GM23248 (cell line): ENCODE results near the gene MYO1E. TPM values are rescaled to one million over a fixed set of nuclear protein-coding genes. Genes with fewer than 3 reads are reported as not detected.

Source experiments
- DNase-seq: peaks from one replicate; pipeline ENCODE4 v3.0.0-alpha.2; 2015
- H2AFZ ChIP-seq: fragments of 200-600 bp; sonication (generic); 2 replicates; pipeline ENCODE4 v1.6.1; 2016; ENCODE audit warnings: antibody characterized with exemption
- H3F3A ChIP-seq: fragments of 200-600 bp; sonication (generic); 2 replicates; pipeline ENCODE4 v1.6.1; 2016; ENCODE audit warnings: mild to moderate bottlenecking, antibody characterized with exemption, mixed run types; ENCODE audit not compliant: insufficient read depth
- H3K27ac ChIP-seq: fragments of 200-600 bp; sonication (generic); 2 replicates; pipeline ENCODE4 v1.5.1; 2016; ENCODE audit warnings: mild to moderate bottlenecking
- H3K27me3 ChIP-seq: fragments of 200-600 bp; sonication (generic); replicated peaks from 2 replicates; pipeline ENCODE4 v1.6.1; 2016; ENCODE audit warnings: mild to moderate bottlenecking; ENCODE audit not compliant: insufficient read depth
- H3K36me3 ChIP-seq: fragments of 200-600 bp; sonication (generic); 2 replicates; pipeline ENCODE4 v1.6.1; 2016; ENCODE audit warnings: low read depth, mild to moderate bottlenecking
- H3K4me1 ChIP-seq: fragments of 200-600 bp; sonication (generic); 2 replicates; pipeline ENCODE4 v1.6.1; 2016; ENCODE audit warnings: mild to moderate bottlenecking; ENCODE audit not compliant: insufficient read depth
- H3K4me2 ChIP-seq: fragments of 200-600 bp; sonication (generic); one replicate; pipeline ENCODE4 v1.6.1; 2016; ENCODE audit warnings: mild to moderate bottlenecking; ENCODE audit not compliant: unreplicated experiment
- H3K4me3 ChIP-seq: fragments of 200-600 bp; sonication (generic); 2 replicates; pipeline ENCODE4 v1.5.1; 2016; ENCODE audit warnings: mild to moderate bottlenecking
- H3K79me2 ChIP-seq: fragments of 200-600 bp; sonication (generic); 2 replicates; pipeline ENCODE4 v1.6.1; 2016; ENCODE audit warnings: mild to moderate bottlenecking; ENCODE audit not compliant: insufficient read depth
- H3K9ac ChIP-seq: fragments of 200-600 bp; sonication (generic); 2 replicates; pipeline ENCODE4 v1.6.1; 2016; ENCODE audit warnings: mild to moderate bottlenecking
- H3K9me2 ChIP-seq: fragments of 200-600 bp; sonication (generic); 2 replicates; pipeline ENCODE4 v1.6.1; 2016; ENCODE audit warnings: mixed run types, mild to moderate bottlenecking, moderate library complexity; ENCODE audit not compliant: insufficient read depth
- H3K9me3 ChIP-seq: fragments of 200-600 bp; sonication (generic); one replicate; pipeline ENCODE4 v1.6.1; 2017; ENCODE audit warnings: low read depth
- H4K20me1 ChIP-seq: fragments of 200-600 bp; sonication (generic); 2 replicates; pipeline ENCODE4 v1.6.0; 2016; ENCODE audit not compliant: insufficient read depth
- EZH2 ChIP-seq: fragments of 200-600 bp; sonication (generic); IDR thresholded peaks from 2 replicates; pipeline ENCODE4 v1.6.1; 2018; ENCODE audit warnings: antibody characterized with exemption, mild to moderate bottlenecking; ENCODE audit not compliant: insufficient read depth, poor library complexity, severe bottlenecking
- EZH2phosphoT487 ChIP-seq: fragments of 200-600 bp; sonication (generic); IDR thresholded peaks from 2 replicates; pipeline ENCODE4 v1.6.1; 2018; ENCODE audit warnings: antibody characterized with exemption, moderate library complexity, mild to moderate bottlenecking, low read depth; ENCODE audit not compliant: insufficient read depth
- WGBS, 2 experiments: methylation state at CpG; one replicate each; pipeline ENCODE4 v1.1.6; 2015 to 2017; ENCODE audit warnings: low lambda C conversion rate in 2 of 2, low coverage in 1 of 2; ENCODE audit errors: missing lambda C conversion rate in 2 of 2; 5-methylcytosine and 5-hydroxymethylcytosine counted together
- in situ Hi-C: fragments of 300-500 bp; cut with MboI; formaldehyde crosslinking; loops from 2 replicates; pipeline ENCODE4 v1.15.0; 2020
- polyA plus RNA-seq: library from polyadenylated mRNA; unstranded; fragments of >200 nt; fragmentation: Nextera tagmentation; extraction: Ambion mirVana; gene quantifications from 2 replicates; pipeline ENCODE4 v1.2.1, GENCODE V29; 2016
- total RNA-seq: library from RNA; depleted of rRNA; stranded (reverse); fragments of >200 nt; shearing (Covaris generic); gene quantifications from 2 replicates; pipeline ENCODE4 v1.2.3, GENCODE V29; 2014

Gene MYO1E
- total and polyA plus RNA-seq, 2 experiments from 2014 or later: 155 to 190 TPM

GRCh38 chr15:59322056-59322759, 50.5 kb downstream of the MYO1E start:
- peaks cover 9% of the 10 kb centered on the region; the same call in 1 of the 2 replicates for H3F3A ChIP-seq
- H3K36me3 ChIP-seq: 0 out of 2 replicates have a peak, but pooled peaks cover 6% of the 10 kb centered on the region
- H4K20me1 ChIP-seq: no peaks in the 10 kb centered on the region; the same call in 1 of the 2 replicates
- no peaks in the 10 kb centered on the region for H3K9me3 ChIP-seq
- TF ChIP-seq EZH2: no peak
- no peak for TF ChIP-seq EZH2phosphoT487
- no peak for DNase-seq
- H3K27me3 ChIP-seq: no peaks in the 10 kb centered on the region
- H3K4me3 ChIP-seq: no peak overlapping the region
- no peak overlapping the region for H2AFZ ChIP-seq
- WGBS, 2 experiments: 94 to 96% methylated on average over 2 of the region's 2 CpGs
- peaks cover 100% of the 10 kb centered on the region for H3K79me2 ChIP-seq
- no peak overlapping the region for H3K27ac ChIP-seq
- no peak overlapping the region for H3K4me2 ChIP-seq
- no peaks in the 10 kb centered on the region for H3K9me2 ChIP-seq
- in situ Hi-C loops: no loop called here
- H3K9ac ChIP-seq: no peak overlapping the region
- peaks cover 4% of the 10 kb centered on the region; the same call in 1 of the 2 replicates for H3K4me1 ChIP-seq

- no peak overlapping the region for H2AFZ ChIP-seq
- H3K9ac ChIP-seq: no peak overlapping the region
- peaks cover 100% of the 10 kb centered on the region for H3K79me2 ChIP-seq
- no peak overlapping the region for H3K4me3 ChIP-seq
- no peak for DNase-seq
- peaks cover 14% of the 10 kb centered on the region for H3K4me1 ChIP-seq
- TF ChIP-seq EZH2phosphoT487 (no peak), EZH2 (no peak)
- 79 to 86% methylated on average over 4 of the region's 4 CpGs for WGBS, 2 experiments
- H3K27me3 ChIP-seq: no peaks in the 10 kb centered on the region
- peaks cover 15% of the 10 kb centered on the region for H3F3A ChIP-seq
- H4K20me1 ChIP-seq: no peaks in the 10 kb centered on the region; the same call in 1 of the 2 replicates
- no peaks in the 10 kb centered on the region for H3K9me3 ChIP-seq
- H3K9me2 ChIP-seq: no peaks in the 10 kb centered on the region
- no peak overlapping the region for H3K27ac ChIP-seq
- no peak overlapping the region for H3K4me2 ChIP-seq
- 0 out of 2 replicates have a peak, but pooled peaks cover 6% of the 10 kb centered on the region for H3K36me3 ChIP-seq
- in situ Hi-C loops: no loop called here
Observed at GRCh38 chr15:59321000-59321689, 51.5 kb downstream of the MYO1E start.

GRCh38 chr15:59317211-59317610, 55.5 kb downstream of the MYO1E start:
- Histone ChIP-seq H3K9ac (no peak overlapping the region), H3F3A (peaks cover 42% of the 10 kb centered on the region), H3K27me3 (no peaks in the 10 kb centered on the region), H3K4me2 (no peak overlapping the region), H4K20me1 (no peaks in the 10 kb centered on the region; the same call in 1 of the 2 replicates), H3K4me1 (peaks cover 47% of the 10 kb centered on the region), H3K9me2 (no peaks in the 10 kb centered on the region), H3K36me3 (no peaks in the 10 kb centered on the region), H3K4me3 (no peak overlapping the region), H3K27ac (no peak overlapping the region), H2AFZ (no peak overlapping the region), H3K79me2 (peaks cover 98% of the 10 kb centered on the region), H3K9me3 (no peaks in the 10 kb centered on the region)
- in situ Hi-C loops: no loop called here
- no peak for DNase-seq
- WGBS, 2 experiments: 90 to 97% methylated on average over 1 of the region's 1 CpG
- no peak for TF ChIP-seq EZH2phosphoT487
- no peak for TF ChIP-seq EZH2

- WGBS, 2 experiments: 1% methylated on average over 6 of the region's 6 CpGs
- Histone ChIP-seq H3K27me3 (no peaks in the 10 kb centered on the region), H3K4me3 (peak overlapping the region; percentile 2), H3K4me2 (peak overlapping the region; percentile 48), H3K79me2 (peaks cover 98% of the 10 kb centered on the region), H2AFZ (no peak overlapping the region), H4K20me1 (no peaks in the 10 kb centered on the region; the same call in 1 of the 2 replicates), H3K9me2 (no peaks in the 10 kb centered on the region), H3K27ac (peak overlapping the region; percentile 64), H3K9ac (no peak overlapping the region), H3K9me3 (no peaks in the 10 kb centered on the region), H3K4me1 (peaks cover 47% of the 10 kb centered on the region), H3K36me3 (no peaks in the 10 kb centered on the region), H3F3A (peaks cover 41% of the 10 kb centered on the region)
- TF ChIP-seq EZH2phosphoT487 (no peak), EZH2 (no peak)
- in situ Hi-C loops: no loop called here
- peak; percentile 92 for DNase-seq
Observed at GRCh38 chr15:59315914-59316451, 56.7 kb downstream of the MYO1E start.
